CD4-positive, alpha-beta T cell treated with Interferon gamma for 1 hour (primary cell): ENCODE data around the gene SLC9A3.
"Not testable (repeated sequence)": the region's sequence is repeated elsewhere in the genome, so short reads cannot be mapped to it uniquely, and the experiment has no call there.

Experiments used
- DNase-seq: peaks from one replicate; pipeline ENCODE4 v3.0.0-alpha.2; 2020

Gene SLC9A3

DNA sequence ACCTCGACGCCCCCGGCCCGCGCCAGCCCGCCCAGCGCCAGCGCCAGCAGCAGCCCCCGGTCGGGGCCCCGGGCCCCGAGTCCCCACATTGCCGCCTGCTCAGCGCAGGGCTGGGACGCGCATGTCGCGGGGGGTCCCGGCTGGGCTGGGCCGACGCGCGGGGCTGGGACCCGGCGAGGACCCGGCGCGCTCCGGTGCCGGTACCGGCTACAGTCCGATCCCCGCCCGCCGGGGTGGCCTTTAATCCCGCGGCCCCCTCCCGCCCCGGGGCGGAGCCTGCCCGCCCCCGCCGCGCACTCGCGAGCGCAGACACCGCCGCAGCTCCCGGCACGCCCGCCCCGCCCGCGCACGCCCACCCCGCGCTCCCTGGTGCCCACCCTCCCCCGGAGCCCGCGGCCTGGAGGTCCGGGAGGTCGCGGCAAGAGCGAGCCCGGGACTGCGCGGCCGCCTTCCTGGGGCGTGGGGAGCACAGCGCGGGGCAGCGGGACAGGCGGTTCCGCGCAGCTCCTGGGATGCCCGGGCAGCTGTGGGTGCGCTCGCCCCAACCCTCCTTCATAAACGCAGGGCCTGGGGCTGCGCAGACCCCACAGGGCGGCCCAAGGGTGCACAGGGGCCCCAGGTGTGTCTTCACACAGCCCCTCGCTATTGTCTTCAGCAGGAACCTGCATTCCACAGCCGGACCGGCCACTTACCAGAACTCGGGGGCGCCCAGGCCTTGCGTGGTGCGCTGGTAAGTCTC, at the start of gene SLC9A3:
TSS of gene SLC9A3 (minus strand) at position 216 of the 739 bp plus-strand sequence.
- no peak for DNase-seq

DNA sequence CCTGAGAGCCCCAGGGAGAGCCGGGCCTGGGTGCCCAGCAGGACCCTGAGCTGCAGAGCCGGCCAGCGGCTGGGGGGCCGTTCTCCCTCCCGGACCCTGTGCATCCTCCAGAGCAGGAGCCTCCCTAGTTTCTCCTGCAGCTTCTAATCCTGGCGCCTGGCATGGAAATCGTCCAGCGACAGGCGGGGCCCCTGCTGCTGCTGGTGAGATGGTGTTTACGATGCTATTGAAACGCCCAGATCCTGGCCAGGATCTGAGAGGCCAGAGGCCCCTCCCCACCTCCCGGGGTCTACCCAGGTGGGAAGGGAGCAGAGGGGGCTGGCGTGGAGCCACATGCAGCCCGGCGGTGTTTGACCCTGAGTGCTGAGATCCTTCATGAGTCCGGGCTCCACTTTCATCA, 49.7 kb upstream of the SLC9A3 start:
- no peak for DNase-seq

GRCh38 chr5:573206-573605, 49.0 kb upstream of the SLC9A3 start:
- DNase-seq = no peak

GRCh38 chr5:572398-573019, 48.3 kb upstream of the SLC9A3 start:
- no peak for DNase-seq

- DNase-seq = no peak
Observed at GRCh38 chr5:571791-572190, 47.5 kb upstream of the SLC9A3 start.

DNA sequence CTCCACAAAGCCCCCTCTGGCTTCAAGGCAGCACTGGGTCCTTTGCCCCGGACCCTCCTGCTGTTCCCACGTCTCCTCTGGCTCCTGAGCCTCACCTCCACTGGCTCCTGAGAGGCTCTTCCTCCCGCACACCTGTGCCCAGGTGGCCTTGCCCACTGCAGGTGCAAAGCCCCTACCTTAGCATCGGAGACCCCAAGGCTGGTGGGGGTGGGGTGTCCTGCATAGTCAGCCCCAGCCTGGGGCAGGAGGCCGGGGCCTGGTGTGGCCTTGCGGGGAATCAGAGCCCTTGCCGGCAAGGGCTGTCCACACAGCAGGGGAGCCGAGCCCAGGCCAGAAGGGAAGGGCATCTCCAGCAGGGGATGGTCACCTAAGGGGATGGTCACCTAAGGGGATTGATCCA, 46.6 kb upstream of the SLC9A3 start:
- DNase-seq = no peak

DNA sequence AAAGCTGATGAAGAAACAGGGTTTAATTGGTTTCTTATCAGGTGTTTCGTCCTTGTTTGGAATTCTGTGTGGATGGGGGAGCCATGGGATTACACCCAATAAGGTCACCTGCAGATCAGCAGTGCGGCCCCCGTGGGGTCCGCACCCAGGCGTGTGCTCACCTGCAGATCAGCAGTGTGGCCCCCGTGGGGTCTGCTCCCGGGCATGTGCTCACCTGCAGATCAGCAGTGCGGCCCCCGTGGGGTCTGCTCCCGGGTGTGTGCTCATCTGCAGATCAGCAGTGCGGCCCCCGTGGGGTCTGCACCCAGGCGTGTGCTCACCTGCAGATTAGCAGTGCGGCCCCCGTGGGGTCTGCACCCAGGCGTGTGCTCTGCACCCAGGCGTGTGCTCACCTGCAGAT, 46.2 kb upstream of the SLC9A3 start:
- no peak for DNase-seq

GRCh38 chr5:569868-570361, 45.7 kb upstream of the SLC9A3 start:
- DNase-seq = no peak

- DNase-seq = no peak
Observed at GRCh38 chr5:569358-569867, 45.2 kb upstream of the SLC9A3 start.

DNA sequence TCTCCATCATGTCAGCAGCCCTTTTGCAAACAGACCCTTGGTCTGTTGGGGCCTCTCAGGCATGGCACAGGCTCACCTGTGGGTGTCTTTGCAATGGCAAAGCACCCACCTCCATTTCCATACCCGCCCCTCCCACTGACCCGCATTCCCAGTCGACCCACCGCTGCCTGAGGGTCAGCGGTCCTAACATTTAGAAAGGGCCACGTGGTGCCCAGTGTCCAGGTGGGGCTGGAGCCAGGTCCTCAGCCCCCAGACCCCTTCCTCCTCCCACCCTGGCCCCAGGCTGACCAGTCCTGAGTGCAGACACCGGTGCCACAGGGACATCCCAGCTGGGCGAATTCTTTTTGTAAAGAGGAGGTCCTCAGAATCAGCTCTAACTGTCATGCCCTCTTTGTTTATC, 44.6 kb upstream of the SLC9A3 start:
- DNase-seq = no peak

DNA sequence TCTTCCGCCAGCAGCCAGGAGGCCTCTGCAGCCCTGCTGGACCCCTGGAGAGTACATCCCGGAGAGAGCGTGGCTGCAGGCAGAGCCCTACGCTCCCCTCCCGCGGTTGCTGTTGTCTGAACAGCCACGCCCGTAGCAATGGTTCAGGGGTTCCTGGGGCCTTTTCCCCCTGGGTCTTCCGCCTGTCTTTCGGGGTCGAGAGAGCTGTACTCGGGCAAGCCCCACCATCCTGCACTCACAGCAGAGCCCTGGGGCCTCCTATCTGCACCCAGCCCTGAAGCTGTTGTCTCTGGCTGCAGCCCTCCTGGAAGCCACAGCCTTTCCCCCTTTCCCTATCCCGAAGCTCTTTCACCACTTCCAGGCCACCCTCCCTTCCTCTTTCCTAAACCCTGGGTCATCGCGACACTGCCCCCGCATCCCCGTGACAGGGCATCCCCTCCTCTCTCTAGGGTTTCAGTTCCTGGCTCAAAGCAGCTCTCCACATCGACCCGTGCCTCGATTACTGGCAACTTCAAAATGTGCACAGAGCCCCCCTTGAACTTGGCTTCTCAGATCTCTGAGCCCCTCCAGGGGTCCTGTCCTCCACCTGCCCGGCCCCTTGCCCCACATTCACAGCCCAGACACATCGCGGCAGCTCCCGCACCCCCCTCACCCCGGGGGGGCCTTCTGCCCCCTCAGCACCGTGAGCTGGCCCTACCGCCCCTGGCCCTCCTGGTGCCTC, 44.0 kb upstream of the SLC9A3 start:
- no peak for DNase-seq

- DNase-seq = no peak
Observed at GRCh38 chr5:567664-568060, 43.4 kb upstream of the SLC9A3 start.

GRCh38 chr5:566636-567309, 42.5 kb upstream of the SLC9A3 start:
- no peak for DNase-seq

GRCh38 chr5:565782-566440, 41.7 kb upstream of the SLC9A3 start:
- DNase-seq = no peak

GRCh38 chr5:561408-561807, 37.2 kb upstream of the SLC9A3 start:
- no peak for DNase-seq

DNA sequence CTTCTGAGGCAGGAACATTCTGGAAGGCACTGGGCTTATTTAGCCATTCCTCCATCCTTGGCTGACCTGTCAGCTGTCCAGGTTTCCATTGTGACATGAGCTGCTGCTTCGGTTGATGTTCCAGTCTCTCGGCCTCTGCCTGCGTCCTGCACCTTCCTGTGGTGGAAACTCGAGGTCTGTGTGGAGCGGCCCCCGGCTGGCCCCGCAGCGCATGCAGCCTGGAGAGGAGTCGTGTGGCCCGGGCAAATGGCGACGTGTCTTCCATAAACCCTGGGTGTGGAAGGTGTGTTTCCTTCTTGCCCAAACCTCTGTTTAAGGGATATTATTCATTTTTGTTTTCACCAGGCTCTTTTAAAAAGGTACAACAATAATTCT, 36.5 kb upstream of the SLC9A3 start:
- no peak for DNase-seq

- no peak for DNase-seq
Observed at GRCh38 chr5:558871-559503, 34.7 kb upstream of the SLC9A3 start.

DNA sequence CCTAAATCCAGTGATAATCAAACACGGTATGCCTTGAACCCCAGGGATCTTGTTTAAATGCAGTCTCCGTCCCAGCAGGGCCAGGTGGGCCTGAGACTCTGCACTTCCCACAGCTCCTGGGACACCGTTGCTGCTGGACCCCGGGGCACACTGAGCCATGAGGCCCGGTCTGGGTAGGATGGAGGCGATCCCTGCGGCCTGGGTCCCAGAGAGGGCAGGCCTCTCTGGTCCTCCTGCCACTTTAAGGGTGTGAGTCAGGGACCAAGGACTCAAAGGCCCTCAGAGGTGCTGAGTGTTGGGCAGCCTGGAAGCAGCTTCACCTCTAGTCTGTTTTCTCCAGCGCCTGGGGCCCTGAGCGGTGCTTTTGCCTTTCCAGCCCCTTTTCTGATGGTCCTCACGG, 34.1 kb upstream of the SLC9A3 start:
- no peak for DNase-seq

DNA sequence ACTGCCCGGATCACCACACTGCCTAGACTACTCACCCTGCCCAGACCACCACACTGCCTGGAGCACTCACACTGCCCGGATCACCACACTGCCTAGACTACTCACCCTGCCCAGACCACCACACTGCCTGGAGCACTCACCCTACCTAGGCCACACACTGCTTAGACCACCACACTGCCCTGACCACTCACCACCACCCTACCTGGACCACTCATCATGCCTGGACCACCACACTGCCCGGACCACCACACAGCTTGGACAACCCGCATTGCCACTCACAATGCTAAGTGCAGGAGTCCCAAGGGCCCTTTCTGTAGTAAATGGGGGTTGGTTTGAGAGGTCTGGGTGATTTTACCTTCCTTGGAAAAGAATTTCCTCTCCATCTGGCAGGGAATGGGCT, 33.7 kb upstream of the SLC9A3 start:
- DNase-seq = not testable (repeated sequence)

DNA sequence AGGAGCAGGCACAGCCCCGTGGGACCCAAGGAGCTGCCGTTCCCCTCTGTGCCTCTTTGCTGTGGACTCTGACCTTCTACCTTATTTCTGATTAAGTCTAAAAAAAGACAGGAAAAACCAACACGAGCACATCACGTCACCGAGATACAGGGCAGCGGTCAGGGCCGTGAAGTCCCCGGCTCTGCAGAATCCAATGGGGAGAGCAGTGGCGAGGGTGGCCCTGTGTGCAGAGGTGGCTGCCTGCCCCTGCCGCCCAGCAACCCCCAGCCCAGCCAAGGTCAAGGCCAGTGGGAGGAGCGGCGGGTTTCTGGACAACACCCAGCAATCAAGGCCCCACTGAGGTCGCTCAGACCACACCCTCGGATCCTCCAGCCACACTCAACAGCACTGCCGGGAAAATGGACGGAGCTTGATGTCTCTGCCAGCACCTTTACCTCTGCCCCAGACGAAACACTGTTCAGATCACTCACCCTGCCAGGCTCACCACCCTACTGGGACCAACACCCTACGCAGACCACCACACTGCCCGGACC, 32.7 kb upstream of the SLC9A3 start:
- no peak for DNase-seq

- DNase-seq = no peak
Observed at GRCh38 chr5:555058-555623, 30.9 kb upstream of the SLC9A3 start.
